ENCODE measurements around the gene ARID4B.

- TF ChIP-seq, protein P1, sequence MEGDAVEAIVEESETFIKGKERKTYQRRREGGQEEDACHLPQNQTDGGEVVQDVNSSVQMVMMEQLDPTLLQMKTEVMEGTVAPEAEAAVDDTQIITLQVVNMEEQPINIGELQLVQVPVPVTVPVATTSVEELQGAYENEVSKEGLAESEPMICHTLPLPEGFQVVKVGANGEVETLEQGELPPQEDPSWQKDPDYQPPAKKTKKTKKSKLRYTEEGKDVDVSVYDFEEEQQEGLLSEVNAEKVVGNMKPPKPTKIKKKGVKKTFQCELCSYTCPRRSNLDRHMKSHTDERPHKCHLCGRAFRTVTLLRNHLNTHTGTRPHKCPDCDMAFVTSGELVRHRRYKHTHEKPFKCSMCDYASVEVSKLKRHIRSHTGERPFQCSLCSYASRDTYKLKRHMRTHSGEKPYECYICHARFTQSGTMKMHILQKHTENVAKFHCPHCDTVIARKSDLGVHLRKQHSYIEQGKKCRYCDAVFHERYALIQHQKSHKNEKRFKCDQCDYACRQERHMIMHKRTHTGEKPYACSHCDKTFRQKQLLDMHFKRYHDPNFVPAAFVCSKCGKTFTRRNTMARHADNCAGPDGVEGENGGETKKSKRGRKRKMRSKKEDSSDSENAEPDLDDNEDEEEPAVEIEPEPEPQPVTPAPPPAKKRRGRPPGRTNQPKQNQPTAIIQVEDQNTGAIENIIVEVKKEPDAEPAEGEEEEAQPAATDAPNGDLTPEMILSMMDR (IDR thresholded peaks at IDR 0.05 in 4 of 5, conservative IDR thresholded peaks at IDR 0.05 in 1 of 5): no peak
- TF ChIP-seq POLR2A (IDR thresholded peaks at IDR 0.05): no peak
These were observed 189.2 kb downstream of the ARID4B start for GRCh38 chr1:235138821-235139220.
